Fibroblast of lung (primary cell): ENCODE measurements around the gene DNAH1. TPM values are rescaled to one million over a fixed set of nuclear protein-coding genes. Genes with fewer than 3 reads are reported as not detected.

Experiments
- DNase-seq, 2 donors: peaks; one replicate each; pipeline versions ENCODE4 v3.0.0 to v3.0.0-alpha.2; 2010; ENCODE audit warnings: low read depth in 2 of 2
- H2AFZ ChIP-seq: 2 replicates; pipeline ENCODE4 v1.5.1; 2012; ENCODE audit warnings: low read length, control low read depth, inconsistent platforms
- H3K27ac ChIP-seq: 2 replicates; pipeline ENCODE4 v1.5.1; 2011; ENCODE audit warnings: low read length, control low read depth; ENCODE audit not compliant: insufficient read depth
- H3K27me3 ChIP-seq: 2 replicates; pipeline ENCODE4 v1.5.1; 2011; ENCODE audit warnings: mild to moderate bottlenecking, low read length; ENCODE audit not compliant: control insufficient read depth, insufficient read depth
- H3K36me3 ChIP-seq: 2 replicates; pipeline ENCODE4 v1.5.1; 2011; ENCODE audit warnings: low read length; ENCODE audit not compliant: control insufficient read depth, insufficient read depth
- H3K4me1 ChIP-seq: 2 replicates; pipeline ENCODE4 v1.5.1; 2011; ENCODE audit warnings: low read length; ENCODE audit not compliant: control insufficient read depth, insufficient read depth; ENCODE audit errors: extremely low read depth
- H3K4me2 ChIP-seq: 2 replicates; pipeline ENCODE4 v1.5.1; 2011; ENCODE audit warnings: low read length, control low read depth; ENCODE audit not compliant: insufficient read depth; ENCODE audit errors: extremely low read depth
- H3K4me3 ChIP-seq, 4 experiments: fragments of 200-600 bp in 1 of 4; sonication (generic) in 1 of 4; replicated peaks in 1 of 4; 2 replicates each; pipeline ENCODE4 v1.5.1; 2011 to 2016; ENCODE audit warnings: low read length in 4 of 4, low read depth in 3 of 4, mild to moderate bottlenecking in 3 of 4, control low read depth in 2 of 4, inconsistent platforms in 1 of 4, mixed read lengths in 1 of 4; ENCODE audit not compliant: insufficient read depth in 1 of 4; ENCODE audit errors: control extremely low read depth in 1 of 4
- H3K79me2 ChIP-seq: 2 replicates; pipeline ENCODE4 v1.5.1; 2012; ENCODE audit warnings: mild to moderate bottlenecking, low read length, inconsistent platforms; ENCODE audit not compliant: control insufficient read depth, insufficient read depth
- H3K9ac ChIP-seq: 2 replicates; pipeline ENCODE4 v1.5.1; 2011; ENCODE audit warnings: mild to moderate bottlenecking, low read length, control low read depth; ENCODE audit not compliant: insufficient read depth
- H3K9me3 ChIP-seq: 2 replicates; pipeline ENCODE4 v1.5.1; 2012; ENCODE audit warnings: low read depth, low read length; ENCODE audit not compliant: control insufficient read depth, insufficient read depth
- H4K20me1 ChIP-seq: 2 replicates; pipeline ENCODE4 v1.5.1; 2011; ENCODE audit warnings: low read length; ENCODE audit not compliant: control insufficient read depth, insufficient read depth; ENCODE audit errors: extremely low read depth
- EZH2 ChIP-seq: IDR thresholded peaks from 2 replicates; pipeline ENCODE4 v1.5.1; 2012; ENCODE audit warnings: low read length, control low read depth, mild to moderate bottlenecking; ENCODE audit errors: missing control alignments
- polyA plus RNA-seq, 2 donors: library from polyadenylated mRNA; depleted of rRNA in 1 of 2; stranded (reverse) in 1 of 2; unstranded in 1 of 2; fragments of >200 nt; gene quantifications; 2 replicates each; pipeline ENCODE4 v1.2.1, GENCODE V29; 2011 to 2012; ENCODE audit warnings: missing spikeins in 1 of 2
- total RNA-seq: library from RNA; depleted of rRNA; stranded (reverse); fragments of >200 nt; gene quantifications from 2 replicates; pipeline ENCODE4 v1.2.1, GENCODE V29; 2014
- TF ChIP-seq, protein P1 (sequence below), 2 donors: IDR thresholded peaks in 1 of 2; conservative IDR thresholded peaks in 1 of 2; 1 replicate in 1 of 2; 2 replicates in 1 of 2; pipeline ENCODE4 v1.5.1; 2011 to 2012; ENCODE audit warnings: low read length in 2 of 2, control low read depth in 1 of 2, inconsistent platforms in 1 of 2, low read depth in 1 of 2, mild to moderate bottlenecking in 1 of 2

Gene DNAH1
- total and polyA plus RNA-seq, 2 donors (not counting 1 experiment from before 2014, with no cell fraction given) = 1.9 to 3.0 TPM

DNA sequence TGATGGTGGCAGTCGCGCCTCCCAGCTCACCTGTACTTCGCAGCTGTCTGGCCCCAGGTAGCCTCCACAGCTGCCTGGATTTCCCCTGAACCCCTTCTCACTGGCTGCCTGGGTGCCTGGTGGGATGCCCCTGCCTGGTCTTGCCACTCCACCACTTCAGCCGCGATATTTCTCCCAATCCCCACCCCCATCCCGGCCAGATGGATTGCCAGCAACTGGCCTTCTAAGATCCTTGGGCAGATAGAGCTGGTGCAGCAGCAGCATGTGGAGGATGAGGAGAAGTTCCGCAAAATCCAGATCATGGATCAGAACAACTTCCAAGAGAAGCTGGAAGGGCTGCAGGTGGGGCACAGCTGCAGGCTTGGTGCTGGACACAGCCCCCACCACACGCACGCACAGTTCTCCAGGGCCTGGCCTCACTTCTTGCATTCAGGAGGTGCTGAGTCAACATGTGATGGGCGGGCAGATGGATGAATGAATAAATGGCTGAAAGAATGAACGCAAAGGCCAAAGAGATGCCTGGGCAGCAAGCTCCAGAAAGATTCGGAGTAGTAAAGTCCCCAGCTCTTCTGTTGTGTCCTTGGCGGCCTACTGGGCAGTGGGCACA is 35.7 kb downstream of the DNAH1 start:
- no peaks in the 10 kb centered on the region for H3K9me3 ChIP-seq
- no peaks in the 10 kb centered on the region for H3K27me3 ChIP-seq
- H3K36me3 ChIP-seq = no peaks in the 10 kb centered on the region
- H2AFZ ChIP-seq = no peak overlapping the region
- DNase-seq = peak in 1 of 2 donors; percentile 4
- peaks cover 3% of the 10 kb centered on the region for H3K4me1 ChIP-seq
- no peak overlapping the region for H3K27ac ChIP-seq
- no peak overlapping the region for H3K4me3 ChIP-seq
- no peak overlapping the region for H3K9ac ChIP-seq
- TF ChIP-seq EZH2 = no peak
- TF ChIP-seq, protein P1, sequence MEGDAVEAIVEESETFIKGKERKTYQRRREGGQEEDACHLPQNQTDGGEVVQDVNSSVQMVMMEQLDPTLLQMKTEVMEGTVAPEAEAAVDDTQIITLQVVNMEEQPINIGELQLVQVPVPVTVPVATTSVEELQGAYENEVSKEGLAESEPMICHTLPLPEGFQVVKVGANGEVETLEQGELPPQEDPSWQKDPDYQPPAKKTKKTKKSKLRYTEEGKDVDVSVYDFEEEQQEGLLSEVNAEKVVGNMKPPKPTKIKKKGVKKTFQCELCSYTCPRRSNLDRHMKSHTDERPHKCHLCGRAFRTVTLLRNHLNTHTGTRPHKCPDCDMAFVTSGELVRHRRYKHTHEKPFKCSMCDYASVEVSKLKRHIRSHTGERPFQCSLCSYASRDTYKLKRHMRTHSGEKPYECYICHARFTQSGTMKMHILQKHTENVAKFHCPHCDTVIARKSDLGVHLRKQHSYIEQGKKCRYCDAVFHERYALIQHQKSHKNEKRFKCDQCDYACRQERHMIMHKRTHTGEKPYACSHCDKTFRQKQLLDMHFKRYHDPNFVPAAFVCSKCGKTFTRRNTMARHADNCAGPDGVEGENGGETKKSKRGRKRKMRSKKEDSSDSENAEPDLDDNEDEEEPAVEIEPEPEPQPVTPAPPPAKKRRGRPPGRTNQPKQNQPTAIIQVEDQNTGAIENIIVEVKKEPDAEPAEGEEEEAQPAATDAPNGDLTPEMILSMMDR (conservative IDR thresholded peaks at IDR 0.05 in 1 of 2, IDR thresholded peaks at IDR 0.05 in 1 of 2; ENCODE audit: low read depth in 1 of 2, low read length in 2 of 2) = no peak
- H4K20me1 ChIP-seq = no peaks in the 10 kb centered on the region
- H3K79me2 ChIP-seq = no peaks in the 10 kb centered on the region
- H3K4me2 ChIP-seq = no peak overlapping the region

DNA sequence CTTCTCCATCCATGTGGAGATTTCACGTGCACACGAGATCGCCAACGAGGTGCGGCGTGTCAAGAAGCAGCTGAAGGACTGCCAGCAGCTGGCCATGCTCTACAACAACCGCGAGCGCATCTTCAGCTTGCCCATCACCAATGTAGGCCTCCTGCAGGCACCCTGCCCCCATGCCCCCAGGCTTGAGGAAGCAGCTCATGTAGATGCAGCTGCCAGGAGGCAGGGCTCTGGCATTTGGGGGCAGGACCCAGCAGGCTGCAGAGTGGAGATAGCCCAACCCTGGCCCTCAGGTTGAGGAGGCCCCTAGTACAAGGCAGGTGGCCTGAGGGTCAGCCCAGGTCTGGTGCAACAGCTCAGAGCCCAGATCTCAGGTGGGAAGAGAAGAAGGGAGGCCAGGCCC is 36.4 kb downstream of the DNAH1 start:
- Histone ChIP-seq H3K79me2 (no peaks in the 10 kb centered on the region), H3K36me3 (no peaks in the 10 kb centered on the region), H3K27me3 (no peaks in the 10 kb centered on the region), H4K20me1 (no peaks in the 10 kb centered on the region), H3K4me2 (no peak overlapping the region), H3K9me3 (no peaks in the 10 kb centered on the region), H3K9ac (no peak overlapping the region), H3K4me1 (no peaks in the 10 kb centered on the region), H3K27ac (no peak overlapping the region), H2AFZ (no peak overlapping the region), H3K4me3 (no peak overlapping the region)
- TF ChIP-seq EZH2 = no peak
- DNase-seq = no peak

DNA sequence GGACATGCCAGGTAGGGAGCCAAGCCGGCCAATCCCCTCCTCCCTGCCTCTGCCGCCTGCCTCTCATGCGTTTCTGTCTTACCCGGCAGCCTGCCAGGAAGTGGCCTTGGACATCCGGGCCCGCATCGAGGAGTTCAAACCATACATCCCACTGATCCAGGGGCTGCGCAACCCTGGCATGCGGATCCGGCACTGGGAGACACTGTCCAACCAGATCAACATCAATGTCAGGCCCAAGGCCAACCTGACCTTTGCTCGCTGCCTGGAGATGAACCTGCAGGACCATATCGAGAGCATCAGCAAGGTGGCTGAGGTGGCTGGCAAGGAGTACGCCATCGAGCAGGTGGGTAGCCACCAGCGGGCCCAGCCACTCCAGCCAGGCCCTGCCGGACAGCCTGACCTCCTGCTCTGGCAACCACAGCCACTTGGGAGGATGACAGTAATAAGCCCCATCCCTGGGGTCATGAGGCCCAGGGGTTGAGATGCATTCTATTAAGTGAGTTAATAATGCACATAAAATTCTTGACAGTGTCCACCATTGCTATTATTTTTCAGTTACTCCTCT is 37.3 kb downstream of the DNAH1 start:
- no peaks in the 10 kb centered on the region for H3K27me3 ChIP-seq
- H3K79me2 ChIP-seq = no peaks in the 10 kb centered on the region
- no peak for DNase-seq
- no peak overlapping the region for H3K4me2 ChIP-seq
- no peak overlapping the region for H3K9ac ChIP-seq
- H3K9me3 ChIP-seq = no peaks in the 10 kb centered on the region
- no peaks in the 10 kb centered on the region for H4K20me1 ChIP-seq
- H3K36me3 ChIP-seq = no peaks in the 10 kb centered on the region
- H3K4me3 ChIP-seq = no peak overlapping the region
- no peak overlapping the region for H2AFZ ChIP-seq
- no peak for TF ChIP-seq EZH2
- TF ChIP-seq, protein P1 (conservative IDR thresholded peaks at IDR 0.05 in 1 of 2, IDR thresholded peaks at IDR 0.05 in 1 of 2; ENCODE audit: low read depth in 1 of 2, low read length in 2 of 2) = no peak
- H3K27ac ChIP-seq = no peak overlapping the region
- H3K4me1 ChIP-seq = no peaks in the 10 kb centered on the region
